Measurements from ENCODE around the gene SREBF2. TPM values are rescaled to one million over a fixed set of nuclear protein-coding genes. Genes with fewer than 3 reads are reported as not detected.
A peak's percentile ranks its signal among the peaks of the same experiment; 100 is the strongest.

Gene SREBF2
- total and polyA plus RNA-seq, 2 donors (not counting 3 experiments of a cell fraction or from before 2014, with no cell fraction given), result 101 to 136 TPM

DNA sequence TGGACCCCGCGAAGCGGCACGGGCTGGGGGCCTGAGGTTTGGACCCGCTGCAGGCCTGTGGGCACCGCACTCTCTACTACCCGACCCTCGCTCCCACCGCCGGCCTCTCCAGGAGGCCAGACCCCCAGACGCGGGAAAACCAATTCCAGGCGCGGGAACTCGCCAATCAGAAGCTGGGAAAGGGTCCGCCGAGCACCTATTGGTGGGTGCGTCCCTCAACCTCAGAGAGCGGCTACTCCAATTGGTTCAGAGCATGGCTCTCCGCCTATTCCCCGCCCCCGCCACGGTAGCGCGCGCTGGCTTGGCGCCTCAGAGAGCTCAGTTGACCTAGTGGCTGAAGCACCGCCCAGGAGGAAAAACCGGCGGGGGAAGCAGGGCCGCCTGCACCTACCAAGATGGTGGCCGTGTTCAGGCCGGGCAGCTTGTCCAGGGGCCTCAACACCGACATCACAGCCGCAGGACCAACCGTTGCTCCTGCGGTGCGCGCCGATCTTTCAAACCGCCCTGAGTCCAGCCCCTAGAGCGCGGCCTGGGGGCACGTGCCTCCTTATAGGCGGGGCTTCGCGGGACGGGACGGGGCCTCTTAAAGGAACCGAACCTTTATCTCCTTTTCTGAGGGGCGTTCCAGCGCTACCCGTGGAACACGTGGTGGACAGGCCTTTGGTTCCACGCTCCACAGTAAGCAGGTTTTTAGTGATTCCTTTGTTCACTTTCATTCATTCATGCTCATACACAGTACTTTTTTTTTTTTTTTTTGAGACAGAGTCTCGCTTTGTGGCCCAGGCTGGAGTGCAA, 113.9 kb downstream of the SREBF2 start, which contains the start of gene CENPM:
Gene CENPM, minus strand, starts transcription at position 524 of the 795 bp plus-strand sequence. Its CDS starts 76 bp downstream, at position 448.
- Histone ChIP-seq H2AFZ (ENCODE audit: low read depth, low read length) (peak within 1 kb of the TSS; percentile 90), H3K36me3 (ENCODE audit: control insufficient read depth in 2 of 2, extremely low read depth in 1 of 2, insufficient read depth in 2 of 2, low read length in 2 of 2) (no peaks in the 10 kb centered on the region), H3K79me2 (ENCODE audit: control insufficient read depth, insufficient read depth, low read length) (peaks cover 5% of the 10 kb centered on the region), H4K20me1 (replicated peaks; ENCODE audit: control insufficient read depth, extremely low read depth, insufficient read depth, low read length) (no peaks in the 10 kb centered on the region), H3K27me3 (ENCODE audit: control insufficient read depth in 2 of 2, insufficient read depth in 2 of 2, low read length in 2 of 2) (no peaks in the 10 kb centered on the region), H3K27ac (ENCODE audit: insufficient read depth, low read depth, low read length) (peak within 1 kb of the TSS; percentile 44), H3K9me1 (replicated peaks; ENCODE audit: control insufficient read depth, extremely low read depth, insufficient read depth, low read length) (no peaks in the 10 kb centered on the region), H3K4me1 (ENCODE audit: control insufficient read depth, extremely low read depth, insufficient read depth, low read length) (peaks cover 33% of the 10 kb centered on the region), H3K4me2 (ENCODE audit: insufficient read depth, low read length) (peak within 1 kb of the TSS; percentile 38), H3K4me3 (replicated peaks in 1 of 3; ENCODE audit: insufficient read depth in 1 of 3, low read depth in 1 of 3, low read length in 3 of 3) (peak within 1 kb of the TSS; percentile 39 to 85 (median 57)), H3K9me3 (replicated peaks; ENCODE audit: control insufficient read depth, insufficient read depth, low read length) (no peaks in the 10 kb centered on the region), H3K9ac (replicated peaks; ENCODE audit: extremely low read depth, insufficient read depth, low read length) (peak within 1 kb of the TSS; percentile 57)
- intact Hi-C loops (cut with micrococcal nuclease), result loop anchor here (1.0 to 2.0 kb wide), 2 partner anchors 114 to 250 kb away; partner anchors contain the start of gene SREBF2
- CTCF ChIA-PET, result interaction anchor here (0.7 to 2.4 kb wide), 15 partner anchors 10 to 498 kb away, joined by 3 to 22 read pairs (median 5); partner anchors contain the start of genes CCDC134, NDUFA6, SNU13 and TNFRSF13C
- DNase-seq (ENCODE audit: low read depth, low spot score) (peak; percentile 96), FAIRE-seq (peak; percentile 94)
- TSS peak; percentile 59 for BruUV-seq (replicated peaks)
- TF ChIP-seq POLR2A (IDR thresholded peaks at IDR 0.05; ENCODE audit: low read depth, low read length) (no peak), MYC (IDR thresholded peaks at IDR 0.05; ENCODE audit: low read depth, low read length) (peak; percentile 3), JUN (IDR thresholded peaks at IDR 0.05; ENCODE audit: borderline replicate concordance, insufficient read depth, insufficient read length, low read depth) (no peak), POLR2AphosphoS5 (IDR thresholded peaks at IDR 0.05; ENCODE audit: insufficient read depth, low read depth, low read length) (peak; percentile 11), FOS (IDR thresholded peaks at IDR 0.05; ENCODE audit: borderline replicate concordance, insufficient read depth, low read length) (no peak), EZH2 (IDR thresholded peaks at IDR 0.05; ENCODE audit: borderline replicate concordance, low read depth, low read length, severe bottlenecking) (no peak), GATA2 (IDR thresholded peaks at IDR 0.05; ENCODE audit: insufficient read depth, insufficient read length, low read depth, low read length) (no peak)
- TF ChIP-seq, protein P1, sequence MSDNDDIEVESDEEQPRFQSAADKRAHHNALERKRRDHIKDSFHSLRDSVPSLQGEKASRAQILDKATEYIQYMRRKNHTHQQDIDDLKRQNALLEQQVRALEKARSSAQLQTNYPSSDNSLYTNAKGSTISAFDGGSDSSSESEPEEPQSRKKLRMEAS (IDR thresholded peaks at IDR 0.05; ENCODE audit: insufficient read depth, insufficient read length), result peak; percentile 94
- TF ChIP-seq, protein P2, sequence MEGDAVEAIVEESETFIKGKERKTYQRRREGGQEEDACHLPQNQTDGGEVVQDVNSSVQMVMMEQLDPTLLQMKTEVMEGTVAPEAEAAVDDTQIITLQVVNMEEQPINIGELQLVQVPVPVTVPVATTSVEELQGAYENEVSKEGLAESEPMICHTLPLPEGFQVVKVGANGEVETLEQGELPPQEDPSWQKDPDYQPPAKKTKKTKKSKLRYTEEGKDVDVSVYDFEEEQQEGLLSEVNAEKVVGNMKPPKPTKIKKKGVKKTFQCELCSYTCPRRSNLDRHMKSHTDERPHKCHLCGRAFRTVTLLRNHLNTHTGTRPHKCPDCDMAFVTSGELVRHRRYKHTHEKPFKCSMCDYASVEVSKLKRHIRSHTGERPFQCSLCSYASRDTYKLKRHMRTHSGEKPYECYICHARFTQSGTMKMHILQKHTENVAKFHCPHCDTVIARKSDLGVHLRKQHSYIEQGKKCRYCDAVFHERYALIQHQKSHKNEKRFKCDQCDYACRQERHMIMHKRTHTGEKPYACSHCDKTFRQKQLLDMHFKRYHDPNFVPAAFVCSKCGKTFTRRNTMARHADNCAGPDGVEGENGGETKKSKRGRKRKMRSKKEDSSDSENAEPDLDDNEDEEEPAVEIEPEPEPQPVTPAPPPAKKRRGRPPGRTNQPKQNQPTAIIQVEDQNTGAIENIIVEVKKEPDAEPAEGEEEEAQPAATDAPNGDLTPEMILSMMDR (IDR thresholded peaks at IDR 0.05; ENCODE audit: extremely low read depth in 1 of 2, insufficient read depth in 1 of 2, low read depth in 1 of 2, low read length in 2 of 2), result no peak
- dilution Hi-C loops (cut with MboI; ENCODE audit: extremely low pct_ligation_motif_present, low sequenced_read_pairs), result no loop called here
- POLR2A ChIA-PET, result no interaction called here

Measured in endothelial cell of umbilical vein (primary cell).